Hepatic stellate cell (primary cell): Measurements from ENCODE around the gene EBF3.

ENCODE experiments used
- DNase-seq: peaks from one replicate; pipeline ENCODE4 v3.0.0; 2011; ENCODE audit warnings: low spot score

Gene EBF3

DNA sequence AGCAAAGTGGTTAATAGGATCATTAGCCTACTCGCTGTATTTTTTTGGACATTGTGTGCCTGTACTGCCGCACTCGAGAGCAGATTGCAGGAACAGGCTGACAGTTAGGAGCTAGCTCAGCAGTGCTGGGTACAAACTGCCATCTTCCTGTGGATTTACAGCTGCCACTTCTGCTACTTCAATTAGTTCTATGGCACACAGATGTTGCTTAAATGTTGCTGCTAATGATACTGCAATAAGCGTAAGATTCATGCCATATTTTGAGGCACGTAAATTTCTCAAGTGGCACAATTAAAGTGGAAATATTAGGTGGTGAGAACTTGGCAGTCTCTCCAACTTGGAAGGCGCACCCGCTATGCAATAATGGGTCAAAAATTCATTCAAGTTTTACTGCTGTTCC, 171.9 kb downstream of the EBF3 start:
- DNase-seq, result no peak

DNA sequence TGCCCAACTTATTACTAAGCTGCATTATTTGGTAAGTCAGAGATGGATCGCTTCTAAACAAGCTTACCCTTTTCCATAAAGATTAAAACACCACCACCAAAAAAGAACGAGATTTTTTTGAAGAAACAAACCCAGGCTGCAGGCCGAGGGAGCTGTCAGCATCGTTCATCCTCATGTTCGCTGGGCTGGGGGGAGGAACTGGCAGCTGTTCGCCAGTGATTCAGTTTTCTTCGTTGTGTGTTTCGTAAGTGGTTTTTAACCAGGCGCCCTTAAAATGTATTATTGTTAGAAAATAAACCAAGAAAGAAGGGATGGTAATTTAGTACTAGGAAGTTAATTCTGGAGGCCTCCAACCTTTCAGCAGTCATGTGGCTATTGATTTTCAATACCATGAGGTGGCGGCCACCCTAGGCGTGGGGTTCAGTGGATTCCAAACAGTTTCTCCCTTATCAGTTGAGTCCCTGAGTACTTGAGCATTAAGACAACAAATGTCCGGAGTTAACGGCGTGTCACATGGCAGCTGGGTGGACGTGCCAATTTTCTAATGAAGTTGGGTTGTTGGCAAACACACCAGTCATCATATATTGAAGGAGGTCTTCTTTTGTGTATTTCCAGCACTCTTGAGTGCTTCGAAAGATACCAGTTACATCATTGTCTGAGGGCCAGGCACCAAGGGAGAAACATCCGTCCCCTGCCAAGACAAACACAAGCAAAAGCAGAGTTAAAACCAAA, 173.2 kb downstream of the EBF3 start:
- no peak for DNase-seq

DNA sequence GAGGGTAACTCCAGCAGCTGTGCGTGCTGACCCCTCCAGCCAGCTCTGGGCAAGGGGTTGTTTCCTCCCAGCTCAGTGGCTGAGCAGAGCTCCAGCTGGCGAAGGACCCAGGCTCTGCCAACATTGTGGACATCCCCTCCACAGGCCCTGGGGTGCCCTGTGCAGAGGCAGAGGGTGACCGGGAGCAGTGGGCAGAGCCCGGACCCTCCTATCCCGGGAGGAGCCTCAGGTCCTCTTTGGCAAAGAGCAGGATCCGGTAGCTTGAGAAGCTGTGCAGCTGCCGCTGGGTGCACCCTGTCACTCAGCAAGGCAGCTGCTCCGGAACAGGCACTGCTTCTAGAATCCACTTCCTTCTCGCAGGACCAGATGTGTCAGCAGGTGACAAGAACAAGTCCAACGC, 175.9 kb downstream of the EBF3 start:
- DNase-seq, result no peak

DNA sequence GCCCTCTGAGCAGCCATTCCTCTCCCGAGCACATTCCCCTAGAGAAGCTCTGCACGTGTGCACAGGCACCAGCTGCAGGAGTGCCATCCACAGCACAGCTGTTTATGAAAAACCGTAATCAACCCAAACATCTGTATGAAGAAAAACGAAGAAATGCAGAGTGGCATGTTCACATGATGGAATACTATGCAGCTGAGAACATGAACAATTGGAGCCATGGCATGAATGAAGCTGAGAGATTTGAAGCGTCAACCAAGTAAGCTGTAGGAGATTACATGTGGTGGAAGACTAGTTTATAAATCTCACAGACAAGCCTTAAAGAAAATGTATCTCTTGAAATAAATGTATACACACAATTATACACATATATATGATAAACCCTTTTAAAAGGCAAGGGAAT, 176.5 kb downstream of the EBF3 start:
- DNase-seq, result no peak

DNA sequence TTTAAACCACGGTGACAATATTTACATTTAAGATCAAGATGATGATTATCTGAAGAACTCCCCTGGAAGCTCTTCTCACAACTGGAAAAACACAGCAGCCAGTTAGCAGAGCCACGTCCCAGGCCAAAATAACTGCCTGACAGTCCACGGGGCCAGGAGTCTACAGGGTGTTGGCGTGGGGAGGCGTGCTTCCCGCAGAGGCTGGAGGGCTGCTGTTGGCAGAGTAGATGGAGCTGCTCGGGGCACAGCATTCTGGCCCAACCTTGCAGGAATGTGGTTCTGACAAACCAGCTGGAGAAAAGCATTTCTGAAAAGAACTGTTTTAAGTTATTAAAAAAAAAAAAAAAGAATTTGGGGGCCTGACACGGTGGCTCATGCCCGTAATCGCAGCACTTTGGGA, 177.9 kb downstream of the EBF3 start:
- no peak for DNase-seq

DNA sequence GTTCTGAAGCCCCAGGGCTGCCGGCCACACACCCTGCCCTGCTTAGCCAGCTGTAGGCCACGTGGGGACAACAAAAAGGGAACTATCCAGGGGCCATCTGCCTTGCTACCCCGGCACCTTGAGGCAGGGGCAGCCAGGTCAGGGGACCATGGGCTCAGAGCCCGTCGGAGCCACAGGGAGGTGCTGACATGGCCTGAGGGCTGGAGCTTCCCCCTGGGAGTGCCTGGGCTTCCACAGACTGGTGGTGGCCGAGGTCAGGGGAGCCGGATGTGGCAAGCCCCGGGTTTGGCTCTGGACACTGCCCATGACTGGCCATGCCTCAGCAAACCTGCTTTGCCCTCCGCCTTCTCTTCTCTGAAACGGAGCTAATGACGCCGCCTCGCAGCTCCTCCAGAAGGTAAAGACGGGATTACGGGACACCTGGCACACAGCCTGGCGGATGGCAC, 178.5 kb downstream of the EBF3 start:
- no peak for DNase-seq
